Brain microvascular endothelial cell (primary cell): ENCODE results near the gene GRIK1.

Experiments
- DNase-seq: peaks from one replicate; pipeline ENCODE4 v3.0.0-alpha.2; 2020
- H3K27ac ChIP-seq: fragments of 250-450 bp; sonication (Bioruptor Pico); 2 replicates; pipeline ENCODE4 v1.5.1; 2020; ENCODE audit warnings: mild to moderate bottlenecking, moderate library complexity
- H3K27me3 ChIP-seq: fragments of 250-450 bp; sonication (Bioruptor Pico); replicated peaks from 2 replicates; pipeline ENCODE4 v1.5.1; 2020; ENCODE audit warnings: mild to moderate bottlenecking
- H3K36me3 ChIP-seq: fragments of 250-450 bp; sonication (Bioruptor Pico); replicated peaks from 2 replicates; pipeline ENCODE4 v1.5.1; 2020; ENCODE audit warnings: mild to moderate bottlenecking
- H3K4me3 ChIP-seq: 2 replicates; pipeline ENCODE4 v1.5.1; 2011; ENCODE audit warnings: low read depth, mild to moderate bottlenecking, control low read depth, low read length, moderate library complexity
- in situ Hi-C: cut with HindIII; loops from 2 replicates; pipeline ENCODE4 v1.10.0; 2017; ENCODE audit warnings: low sequenced_read_pairs, low pct_ligation_motif_present
- TF ChIP-seq, protein P1 (sequence below): IDR thresholded peaks from 2 replicates; pipeline ENCODE4 v1.5.1; 2011; ENCODE audit warnings: low read depth, mild to moderate bottlenecking, moderate library complexity, low read length, control low read depth, inconsistent platforms; ENCODE audit errors: missing control alignments

GRIK1 gene

GRCh38 chr21:29909571-29909970 is 30.2 kb downstream of the GRIK1 start:
- TF ChIP-seq, protein P1, sequence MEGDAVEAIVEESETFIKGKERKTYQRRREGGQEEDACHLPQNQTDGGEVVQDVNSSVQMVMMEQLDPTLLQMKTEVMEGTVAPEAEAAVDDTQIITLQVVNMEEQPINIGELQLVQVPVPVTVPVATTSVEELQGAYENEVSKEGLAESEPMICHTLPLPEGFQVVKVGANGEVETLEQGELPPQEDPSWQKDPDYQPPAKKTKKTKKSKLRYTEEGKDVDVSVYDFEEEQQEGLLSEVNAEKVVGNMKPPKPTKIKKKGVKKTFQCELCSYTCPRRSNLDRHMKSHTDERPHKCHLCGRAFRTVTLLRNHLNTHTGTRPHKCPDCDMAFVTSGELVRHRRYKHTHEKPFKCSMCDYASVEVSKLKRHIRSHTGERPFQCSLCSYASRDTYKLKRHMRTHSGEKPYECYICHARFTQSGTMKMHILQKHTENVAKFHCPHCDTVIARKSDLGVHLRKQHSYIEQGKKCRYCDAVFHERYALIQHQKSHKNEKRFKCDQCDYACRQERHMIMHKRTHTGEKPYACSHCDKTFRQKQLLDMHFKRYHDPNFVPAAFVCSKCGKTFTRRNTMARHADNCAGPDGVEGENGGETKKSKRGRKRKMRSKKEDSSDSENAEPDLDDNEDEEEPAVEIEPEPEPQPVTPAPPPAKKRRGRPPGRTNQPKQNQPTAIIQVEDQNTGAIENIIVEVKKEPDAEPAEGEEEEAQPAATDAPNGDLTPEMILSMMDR, result no peak
- Histone ChIP-seq H3K27ac (no peak overlapping the region), H3K4me3 (no peak overlapping the region), H3K27me3 (no peaks in the 10 kb centered on the region), H3K36me3 (no peaks in the 10 kb centered on the region)
- in situ Hi-C loops, result no loop called here
- no peak for DNase-seq

DNA sequence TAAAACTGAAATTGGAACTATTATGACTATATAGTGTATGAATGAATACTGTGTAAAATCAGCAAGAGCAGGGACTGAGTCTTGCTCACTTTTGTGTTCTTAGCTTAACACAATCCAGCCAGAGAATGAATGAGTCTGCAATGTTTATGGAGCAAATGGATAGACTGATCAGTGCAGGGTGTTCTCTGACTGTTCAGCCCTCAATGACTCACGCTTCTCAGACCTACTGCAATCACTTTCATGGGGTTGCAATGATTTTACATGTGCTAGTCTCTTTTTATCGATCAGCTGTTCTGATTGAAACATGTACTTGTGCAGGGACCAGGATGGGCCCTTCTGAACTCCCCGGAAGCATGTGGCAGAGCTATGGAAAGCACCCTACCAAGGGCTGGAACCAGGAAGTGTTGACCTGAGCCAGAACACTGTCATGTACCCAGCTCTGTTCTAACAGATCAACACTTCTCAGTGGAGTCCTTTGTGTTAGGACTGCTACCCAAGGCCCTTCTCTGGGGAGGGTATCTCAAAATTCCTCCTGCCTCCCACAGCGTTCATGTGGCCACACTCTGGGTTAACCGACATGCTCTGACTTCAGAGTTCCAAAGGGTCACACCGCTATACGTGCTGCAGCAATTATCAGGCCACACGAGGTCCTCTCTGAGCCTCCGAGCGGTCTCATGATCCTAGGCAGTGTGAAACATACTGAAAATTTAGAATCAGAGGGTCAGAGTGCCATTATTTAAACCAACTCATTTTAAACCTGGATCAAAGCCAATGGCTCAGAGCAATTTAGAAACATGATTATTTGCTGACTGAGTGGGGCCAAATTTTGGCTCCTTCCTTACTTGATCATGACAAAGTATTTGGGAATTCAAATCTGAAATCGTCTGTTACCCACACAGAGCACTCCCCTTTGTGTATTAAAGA is 35.2 kb downstream of the GRIK1 start:
- in situ Hi-C loops, result no loop called here
- DNase-seq, result peak; percentile 66
- Histone ChIP-seq H3K27ac (peak overlapping the region; percentile 31), H3K4me3 (no peak overlapping the region), H3K36me3 (no peaks in the 10 kb centered on the region), H3K27me3 (no peaks in the 10 kb centered on the region)
- TF ChIP-seq, protein P1, result no peak

GRCh38 chr21:29896884-29897283 is 42.9 kb downstream of the GRIK1 start:
- Histone ChIP-seq H3K27ac (no peak overlapping the region), H3K36me3 (no peaks in the 10 kb centered on the region), H3K4me3 (no peak overlapping the region), H3K27me3 (no peaks in the 10 kb centered on the region)
- DNase-seq, result no peak
- in situ Hi-C loops, result no loop called here
- TF ChIP-seq, protein P1, result no peak

GRCh38 chr21:29893687-29894086 is 46.1 kb downstream of the GRIK1 start:
- in situ Hi-C loops, result no loop called here
- no peaks in the 10 kb centered on the region for H3K27me3 ChIP-seq
- H3K36me3 ChIP-seq, result no peaks in the 10 kb centered on the region
- no peak overlapping the region for H3K27ac ChIP-seq
- no peak overlapping the region for H3K4me3 ChIP-seq
- TF ChIP-seq, protein P1, result no peak
- DNase-seq, result no peak

DNA sequence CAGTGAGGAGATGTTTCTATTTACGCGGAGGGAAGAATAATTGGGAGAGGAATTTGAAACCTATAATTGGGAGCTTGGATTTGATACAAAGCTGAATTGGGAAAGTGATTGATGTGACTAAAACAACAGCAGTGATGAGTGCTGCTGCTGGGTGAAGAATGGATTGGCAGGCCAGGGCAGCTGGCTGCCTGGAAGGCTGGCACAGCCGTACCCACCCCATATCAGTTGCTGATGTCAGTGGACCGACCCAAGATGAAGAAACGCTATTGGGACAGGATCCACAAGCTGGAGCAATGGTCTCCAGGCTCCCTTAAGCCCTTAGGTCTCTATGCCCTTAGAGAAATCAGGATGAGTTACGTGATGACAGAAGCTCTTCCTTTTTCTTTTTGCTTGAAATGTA is 47.4 kb downstream of the GRIK1 start:
- no peaks in the 10 kb centered on the region for H3K36me3 ChIP-seq
- in situ Hi-C loops, result no loop called here
- no peak for DNase-seq
- TF ChIP-seq, protein P1, result no peak
- H3K4me3 ChIP-seq, result no peak overlapping the region
- H3K27me3 ChIP-seq, result no peaks in the 10 kb centered on the region
- no peak overlapping the region for H3K27ac ChIP-seq
